Measurements from ENCODE around the gene BFSP1. TPM values are rescaled to one million over a fixed set of nuclear protein-coding genes. Genes with fewer than 3 reads are reported as not detected.
A peak's percentile ranks its signal among the peaks of the same experiment; 100 is the strongest.

The BFSP1 gene
- total and polyA plus RNA-seq, 2 of the 8 experiments (the other 6 are each of a cell fraction or from before 2014, with no cell fraction given), result 1.5 to 2.5 TPM

GRCh38 chr20:17505636-17506517, 25.3 kb downstream of the BFSP1 start:
- Histone ChIP-seq H3K18ac (ENCODE audit: extremely low read depth, low read length) (peak overlapping the region; percentile 52; the same call in 1 of the 2 replicates), H2BK20ac (ENCODE audit: low read length) (no peak overlapping the region; the same call in 1 of the 2 replicates), H3K14ac (ENCODE audit: insufficient read length) (no peak overlapping the region), H3K4me1 (replicated peaks in 1 of 4; ENCODE audit: control insufficient read depth in 3 of 4, insufficient read depth in 4 of 4, low read length in 3 of 4) (peaks cover 0 to 10% (median 3%) of the 10 kb centered on the region in 4 experiments; a peak in 4 of 7 replicates), H2BK5ac (ENCODE audit: low read depth, low read length) (no peak overlapping the region), H2AK5ac (ENCODE audit: low read depth, low read length) (no peak overlapping the region), H4K91ac (replicated peaks; ENCODE audit: insufficient read length, low read length) (peak overlapping the region; percentile 61), H3K36me3 (ENCODE audit: control insufficient read depth in 2 of 4, insufficient read depth in 4 of 4, low read length in 3 of 4) (no peaks in the 10 kb centered on the region), H3K79me2 (ENCODE audit: control insufficient read depth in 1 of 2, insufficient read depth in 2 of 2, low read length in 2 of 2) (no peaks in the 10 kb centered on the region), H2BK120ac (replicated peaks; ENCODE audit: low read depth, low read length) (no peak overlapping the region), H2AFZ (ENCODE audit: low read length) (peak overlapping the region; percentile 60; the same call in 1 of the 2 replicates), H4K5ac (ENCODE audit: insufficient read length, low read depth, low read length) (no peak overlapping the region), H4K8ac (ENCODE audit: extremely low read depth, insufficient read depth, low read length) (peak overlapping the region; percentile 92; the same call in 1 of the 2 replicates), H3K56ac (replicated peaks; ENCODE audit: insufficient read length, low read depth, low read length) (no peak overlapping the region), H2BK15ac (ENCODE audit: low read length) (no peak overlapping the region; the same call in 1 of the 2 replicates), H3K4me3 (ENCODE audit: extremely low read depth in 1 of 4, insufficient read depth in 2 of 4, low read depth in 3 of 4, low read length in 4 of 4) (peak overlapping the region in 2 of 4 experiments; percentile 50 to 55; a peak in 4 of 8 replicates), H4K20me1 (replicated peaks in 1 of 2; ENCODE audit: control insufficient read depth in 1 of 2, insufficient read depth in 2 of 2, low read length in 2 of 2) (no peaks in the 10 kb centered on the region), H3K79me1 (ENCODE audit: low read depth, low read length) (no peaks in the 10 kb centered on the region), H3K23me2 (ENCODE audit: low read depth, low read length) (no peaks in the 10 kb centered on the region; the same call in 1 of the 2 replicates), H3K9me3 (ENCODE audit: insufficient read depth in 2 of 2, low read depth in 1 of 2, low read length in 1 of 2) (no peaks in the 10 kb centered on the region), H3K23ac (ENCODE audit: insufficient read length) (no peak overlapping the region), H2BK12ac (ENCODE audit: low read depth, low read length) (peak overlapping the region; percentile 71; the same call in 1 of the 2 replicates), H3K4ac (replicated peaks; ENCODE audit: insufficient read length, low read depth, low read length) (no peak overlapping the region), H3K9ac (replicated peaks in 1 of 4; ENCODE audit: extremely low read depth in 1 of 4, low read depth in 3 of 4, low read length in 3 of 4) (no peak overlapping the region), H3K27me3 (replicated peaks in 1 of 4; ENCODE audit: control insufficient read depth in 3 of 4, extremely low read depth in 1 of 4, insufficient read depth in 3 of 4, low read length in 3 of 4) (peaks cover 0 to 9% (median 1%) of the 10 kb centered on the region in 4 experiments; a peak in 3 of 7 replicates), H3K4me2 (ENCODE audit: insufficient read depth in 1 of 2, low read depth in 2 of 2, low read length in 2 of 2) (peak overlapping the region; percentile 21 to 81), H3K27ac (ENCODE audit: low read depth, low read length) (no peak overlapping the region)
- ChIA-PET CTCF (ENCODE audit: partially characterized antibody) (interaction anchor here (0.6 to 7.5 kb wide), 42 partner anchors 8 to 704 kb away, joined by 3 to 114 read pairs (median 5); no protein-coding TSS in a partner anchor), POLR2A (ENCODE audit: partially characterized antibody) (interaction anchor here (0.8 to 2.2 kb wide), 9 partner anchors 8 to 434 kb away, joined by 3 to 10 read pairs (median 5); partner anchors contain the start of genes BFSP1 and DSTN)
- WGBS, 2 experiments (ENCODE audit: extremely low coverage in 1 of 2, insufficient coverage in 1 of 2, insufficient read length in 1 of 2, insufficient replicate concordance in 2 of 2, low coverage in 1 of 2, low lambda C conversion rate in 2 of 2, missing lambda C conversion rate in 1 of 2), result 92% methylated on average over 19 of the region's 19 CpGs; no CpG with 5 or more reads in 1 of the 2 experiments
- TF ChIP-seq EGR1 (IDR thresholded peaks at IDR 0.05; ENCODE audit: borderline replicate concordance, low read depth, low read length), result no peak
- TF ChIP-seq BRCA1 (IDR thresholded peaks at IDR 0.05; ENCODE audit: low read depth, low read length), result no peak
- no peak for TF ChIP-seq TBP (IDR thresholded peaks at IDR 0.05; ENCODE audit: low read depth, low read length)
- TF ChIP-seq PHF8 (conservative IDR thresholded peaks at IDR 0.05; ENCODE audit: low read depth, low read length), result no peak
- no peak for FAIRE-seq
- DNase-seq (ENCODE audit: low read depth in 1 of 2, low spot score in 2 of 2), result no peak
